Fibroblast of the aortic adventitia (primary cell): Measurements from ENCODE around the gene AKR1C2. TPM values are rescaled to one million over a fixed set of nuclear protein-coding genes. Genes with fewer than 3 reads are reported as not detected.
"Not testable (repeated sequence)": the region's sequence is repeated elsewhere in the genome, so short reads cannot be mapped to it uniquely, and the experiment has no call there.

ENCODE experiments used
- DNase-seq: peaks from one replicate; pipeline ENCODE4 v3.0.0-alpha.2; 2010; ENCODE audit warnings: low read depth
- H3K4me3 ChIP-seq: 2 replicates; pipeline ENCODE4 v1.5.1; 2011; ENCODE audit warnings: low read depth, mild to moderate bottlenecking, control low read depth, low read length, moderate library complexity
- total RNA-seq: library from RNA; depleted of rRNA; stranded (reverse); fragments of >200 nt; gene quantifications from 2 replicates; pipeline ENCODE4 v1.2.3, GENCODE V29; 2012; ENCODE audit warnings: low replicate concordance
- TF ChIP-seq, protein P1 (sequence below): IDR thresholded peaks from 2 replicates; pipeline ENCODE4 v1.5.1; 2011; ENCODE audit warnings: mild to moderate bottlenecking, low read length, control low read depth, inconsistent platforms; ENCODE audit not compliant: insufficient read depth

Gene AKR1C2
- total RNA-seq = 48.2 and 376 TPM in 2 replicates

DNA sequence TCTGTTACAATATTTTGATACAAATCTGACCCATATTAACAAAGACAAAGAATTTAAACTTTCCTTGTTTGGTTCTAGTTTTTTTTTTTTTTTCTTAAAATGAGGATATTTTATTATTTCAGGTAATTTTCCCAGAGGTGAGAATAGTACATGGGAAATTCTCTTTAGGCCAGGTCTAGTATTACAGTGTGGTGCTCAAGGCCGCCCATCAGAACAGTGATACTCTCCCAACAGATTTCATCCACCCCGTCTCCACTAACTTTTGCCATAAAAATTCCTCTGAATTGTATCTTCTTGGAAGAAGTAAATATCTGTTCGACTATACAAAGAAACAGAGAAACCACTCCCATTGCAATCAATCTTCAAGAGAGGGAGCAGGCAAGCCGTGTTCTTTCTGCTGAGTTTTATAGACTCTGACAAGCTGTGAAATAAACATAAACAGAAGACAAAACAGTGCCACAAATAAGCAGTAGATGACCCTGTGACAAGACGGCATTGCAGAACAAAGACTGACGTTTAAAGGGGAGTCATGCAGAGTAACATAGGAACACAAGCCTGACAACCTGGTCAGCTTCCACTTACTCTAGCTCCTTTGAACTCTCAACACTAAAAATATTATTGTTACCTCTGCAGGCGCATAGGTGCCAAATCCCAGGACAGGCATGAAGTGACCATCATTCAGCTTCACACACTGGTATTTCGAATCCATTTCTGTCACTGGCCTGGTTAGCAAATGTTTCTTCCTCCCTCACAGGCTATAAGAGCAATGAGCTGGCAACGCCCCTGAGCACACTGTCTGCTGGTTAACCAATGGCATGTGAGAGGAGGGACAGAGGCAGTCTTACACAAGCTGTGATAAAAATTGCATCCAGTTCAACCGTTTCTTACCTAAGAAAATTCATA is at the start of gene AKR1C2:
AKR1C2 (minus strand) TSS at position 731 of the 903 bp plus-strand sequence; CDS start at position 709, 22 bp downstream.
- peak within 1 kb of the TSS; percentile 62 for H3K4me3 ChIP-seq
- peak; percentile 35 for DNase-seq

DNA sequence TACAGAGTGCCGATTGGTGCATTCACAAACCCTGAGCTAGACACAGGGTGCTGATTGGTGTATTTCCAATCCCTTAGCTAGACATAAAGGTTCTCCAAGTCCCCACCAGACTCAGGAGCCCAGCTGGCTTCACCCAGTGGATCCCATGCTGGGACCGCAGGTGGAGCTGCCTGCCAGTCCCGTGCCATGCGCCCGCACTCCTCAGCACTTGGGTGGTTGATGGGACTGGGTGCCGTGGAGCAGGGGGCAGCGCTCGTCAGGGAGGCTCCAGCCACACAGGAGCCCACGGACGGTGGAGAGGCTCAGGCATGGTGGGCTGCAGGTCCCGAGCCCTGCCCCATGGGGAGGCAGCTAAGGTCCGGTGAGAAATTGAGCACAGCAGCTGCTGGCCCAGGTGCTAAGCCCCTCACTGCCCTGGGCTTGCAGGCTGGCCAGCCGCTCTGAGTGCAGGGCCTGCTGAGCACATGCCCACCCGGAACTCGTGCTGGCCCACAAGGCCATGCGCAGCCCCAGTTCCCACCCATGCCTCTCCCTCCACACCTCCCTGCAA is 49.4 kb upstream of the AKR1C2 start:
- not testable (repeated sequence) for DNase-seq, H3K4me3 ChIP-seq

DNA sequence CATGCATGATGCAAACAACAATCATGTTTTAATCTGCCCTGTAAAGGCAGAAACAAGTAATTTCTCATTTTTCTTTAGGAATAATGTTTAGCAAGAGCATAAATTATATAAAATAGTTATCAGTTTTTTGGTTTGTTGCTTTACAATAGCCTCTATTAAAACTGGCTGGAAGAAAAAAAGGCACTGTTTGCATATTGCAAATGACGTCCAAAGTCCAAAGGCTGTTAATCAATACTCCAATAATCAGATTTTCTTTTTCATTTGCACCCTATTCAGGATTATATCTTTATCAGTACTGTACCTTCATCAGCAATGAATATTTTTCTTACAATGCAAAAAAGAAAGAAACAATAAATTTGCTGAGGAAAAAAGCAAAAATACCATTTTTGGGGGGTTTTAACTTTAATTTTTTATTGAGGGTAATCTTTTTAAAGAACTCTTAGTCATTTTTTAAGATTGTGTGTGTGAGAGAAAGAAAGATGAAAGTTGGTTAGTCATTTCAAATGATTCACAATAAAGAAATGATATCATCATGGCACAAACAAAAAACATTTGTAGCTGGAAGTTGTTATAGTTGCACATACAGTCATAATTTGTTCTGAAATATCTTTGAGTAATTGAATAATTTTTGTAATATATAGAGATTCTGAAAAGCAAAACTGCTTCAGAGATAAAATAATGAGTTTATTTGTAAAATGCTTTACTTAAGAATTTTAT is 44.4 kb upstream of the AKR1C2 start:
- peak; percentile 37 for DNase-seq
- H3K4me3 ChIP-seq = no peak overlapping the region
- TF ChIP-seq, protein P1, sequence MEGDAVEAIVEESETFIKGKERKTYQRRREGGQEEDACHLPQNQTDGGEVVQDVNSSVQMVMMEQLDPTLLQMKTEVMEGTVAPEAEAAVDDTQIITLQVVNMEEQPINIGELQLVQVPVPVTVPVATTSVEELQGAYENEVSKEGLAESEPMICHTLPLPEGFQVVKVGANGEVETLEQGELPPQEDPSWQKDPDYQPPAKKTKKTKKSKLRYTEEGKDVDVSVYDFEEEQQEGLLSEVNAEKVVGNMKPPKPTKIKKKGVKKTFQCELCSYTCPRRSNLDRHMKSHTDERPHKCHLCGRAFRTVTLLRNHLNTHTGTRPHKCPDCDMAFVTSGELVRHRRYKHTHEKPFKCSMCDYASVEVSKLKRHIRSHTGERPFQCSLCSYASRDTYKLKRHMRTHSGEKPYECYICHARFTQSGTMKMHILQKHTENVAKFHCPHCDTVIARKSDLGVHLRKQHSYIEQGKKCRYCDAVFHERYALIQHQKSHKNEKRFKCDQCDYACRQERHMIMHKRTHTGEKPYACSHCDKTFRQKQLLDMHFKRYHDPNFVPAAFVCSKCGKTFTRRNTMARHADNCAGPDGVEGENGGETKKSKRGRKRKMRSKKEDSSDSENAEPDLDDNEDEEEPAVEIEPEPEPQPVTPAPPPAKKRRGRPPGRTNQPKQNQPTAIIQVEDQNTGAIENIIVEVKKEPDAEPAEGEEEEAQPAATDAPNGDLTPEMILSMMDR = no peak

DNA sequence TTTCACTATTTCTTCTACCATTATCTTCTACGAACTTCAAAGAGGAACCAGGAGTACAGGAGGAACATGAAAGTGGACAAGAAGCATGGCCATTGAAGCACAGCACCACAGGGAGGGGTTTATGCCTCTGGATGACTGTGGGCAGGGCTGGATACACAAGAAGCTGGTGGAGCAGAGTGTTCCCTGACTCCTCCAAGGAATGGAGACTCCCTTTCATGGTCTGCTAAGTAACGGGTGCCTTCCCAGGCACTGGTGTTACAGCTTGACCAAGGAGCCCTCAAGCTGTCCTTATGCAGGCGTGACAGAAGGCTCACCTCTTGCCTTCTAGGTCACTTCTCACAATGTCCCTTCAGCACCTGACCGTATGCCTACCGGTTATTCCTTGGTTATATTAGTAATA is 43.4 kb upstream of the AKR1C2 start:
- not testable (repeated sequence) for H3K4me3 ChIP-seq, DNase-seq

DNA sequence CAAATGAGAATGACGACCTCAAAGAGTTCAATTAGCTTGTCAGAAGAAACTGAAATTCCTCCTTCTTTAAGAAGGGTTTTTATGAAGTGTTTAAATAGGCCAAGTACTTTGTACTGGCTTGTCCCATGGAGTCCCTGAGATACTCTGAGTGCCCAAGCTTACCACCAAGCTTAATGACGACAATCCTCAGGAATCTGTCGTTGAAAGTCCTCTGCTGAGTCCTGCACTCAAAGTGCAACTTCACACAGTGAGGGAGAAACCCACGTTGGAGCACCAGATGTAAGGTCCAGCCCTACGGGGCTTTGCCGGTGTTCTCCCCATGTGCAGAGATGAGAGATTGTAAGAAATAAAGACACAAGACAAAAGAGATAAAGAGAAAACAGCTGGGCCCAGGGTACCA is 42.8 kb upstream of the AKR1C2 start:
- TF ChIP-seq, protein P1 = no peak
- DNase-seq = no peak
- H3K4me3 ChIP-seq = no peak overlapping the region

DNA sequence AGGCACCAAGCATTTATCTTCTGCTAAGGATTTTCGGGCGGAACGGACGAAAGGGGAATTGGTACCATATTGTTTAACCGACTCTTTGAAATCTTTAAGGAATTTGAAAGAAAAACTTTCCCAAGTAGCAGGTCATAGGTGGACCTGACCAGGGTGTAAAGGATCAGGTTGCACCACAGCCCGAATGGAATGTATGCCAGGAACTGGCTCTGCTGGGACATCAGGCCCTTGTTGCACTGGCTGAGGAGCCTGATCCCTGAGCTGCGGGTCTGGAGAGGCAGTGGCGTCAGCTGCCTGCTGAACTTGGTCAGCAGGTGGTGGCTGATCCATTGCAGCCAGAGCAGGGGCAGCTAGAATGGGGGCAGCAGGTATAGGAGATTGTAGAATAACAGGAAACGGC is 41.4 kb upstream of the AKR1C2 start:
- TF ChIP-seq, protein P1 = no peak
- no peak overlapping the region for H3K4me3 ChIP-seq
- no peak for DNase-seq

DNA sequence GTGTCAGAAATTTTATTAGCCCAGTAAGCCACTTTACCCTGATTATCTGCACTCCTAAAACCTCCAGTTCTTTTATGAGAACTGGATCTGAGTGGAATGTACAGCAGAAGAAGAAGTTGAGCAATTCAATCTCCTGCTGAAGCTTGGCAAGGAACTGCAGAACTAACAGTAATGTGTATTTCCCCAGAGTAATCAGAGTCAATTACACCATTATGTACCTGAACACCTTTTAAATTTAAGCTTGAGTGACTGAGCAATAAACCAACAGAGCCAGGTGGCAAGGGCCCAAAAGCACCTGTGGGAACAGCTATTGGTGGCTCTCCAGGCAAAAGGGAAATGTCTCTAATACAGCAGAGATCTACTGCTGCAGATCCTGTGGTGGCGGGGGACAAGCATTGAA is 40.1 kb upstream of the AKR1C2 start:
- TF ChIP-seq, protein P1 = no peak
- no peak overlapping the region for H3K4me3 ChIP-seq
- DNase-seq = peak; percentile 41

DNA sequence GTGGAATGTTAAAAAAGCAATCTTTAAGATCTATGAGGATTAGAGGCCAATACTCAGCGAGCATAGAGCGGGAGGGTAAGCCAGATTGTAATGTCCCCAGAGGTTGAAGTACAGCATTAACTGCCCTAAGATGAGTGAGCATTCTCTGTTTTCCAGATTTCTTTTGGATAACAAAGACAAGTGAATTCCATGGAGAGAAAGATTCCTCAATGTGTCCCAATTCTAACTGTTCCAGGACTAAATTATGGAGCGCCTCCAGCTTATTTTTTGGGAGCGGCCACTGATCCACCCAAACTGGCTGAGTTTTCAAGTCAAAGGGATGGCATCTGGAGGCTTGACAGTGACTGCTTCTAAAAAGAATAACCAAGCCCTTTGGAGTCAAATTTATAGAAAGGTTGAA is 39.3 kb upstream of the AKR1C2 start:
- no peak for DNase-seq
- TF ChIP-seq, protein P1 = no peak
- H3K4me3 ChIP-seq = no peak overlapping the region
